HPDE6-E6E7 (cell line): ENCODE data around the gene PDE1C.
A peak's percentile ranks its signal among the peaks of the same experiment; 100 is the strongest.

Experiments used
- DNase-seq: peaks from one replicate; pipeline ENCODE4 v3.0.0; 2011; ENCODE audit warnings: missing footprints; ENCODE audit errors: extremely low spot score

The PDE1C gene

GRCh38 chr7:31892099-31892829 lies 177.9 kb downstream of the PDE1C start:
- DNase-seq, result no peak

DNA sequence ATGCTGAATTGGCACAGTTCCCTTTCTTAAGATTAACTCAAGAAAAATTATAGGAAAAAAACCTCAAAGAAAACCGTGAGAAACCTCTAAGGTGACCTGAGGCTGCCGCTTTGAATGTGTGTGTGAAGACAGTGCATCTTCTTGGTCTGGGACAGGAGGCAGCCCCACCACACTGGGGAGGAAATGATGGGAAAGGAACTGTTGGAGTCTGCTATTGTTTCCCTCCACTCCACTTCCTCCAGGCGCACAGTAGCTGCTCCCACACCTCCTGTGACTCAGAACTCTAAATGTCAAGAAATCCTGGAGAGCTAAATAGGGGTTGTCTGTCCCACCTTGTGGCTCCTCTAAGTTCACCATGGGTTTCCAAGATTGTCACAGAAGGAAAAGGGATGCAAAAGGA lies 179.4 kb downstream of the PDE1C start:
- DNase-seq, result no peak

GRCh38 chr7:31890198-31890597 lies 180.0 kb downstream of the PDE1C start:
- DNase-seq, result peak; percentile 64

GRCh38 chr7:31887006-31887405 lies 183.2 kb downstream of the PDE1C start:
- DNase-seq, result no peak

DNA sequence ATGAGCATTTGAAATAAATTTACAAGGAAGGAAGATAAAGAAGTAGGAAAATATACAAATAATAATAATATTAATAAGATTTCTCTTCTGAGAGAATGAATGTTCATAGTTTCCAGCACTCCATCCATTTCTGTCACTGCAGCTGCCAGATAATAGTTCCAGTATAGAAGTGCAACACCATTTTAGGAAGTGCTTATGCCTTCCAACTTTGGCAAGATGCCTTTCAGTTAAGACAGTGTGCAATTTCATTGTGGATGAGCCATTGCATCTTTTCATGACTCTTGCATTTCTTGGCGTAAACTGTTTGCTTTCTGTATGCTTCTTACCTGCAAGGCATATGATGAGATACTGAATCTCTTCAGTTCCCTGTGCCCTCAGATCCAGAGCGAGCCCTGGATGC lies 185.0 kb downstream of the PDE1C start:
- no peak for DNase-seq

- DNase-seq, result peak; percentile 27
These were observed 186.4 kb downstream of the PDE1C start for GRCh38 chr7:31883761-31884164.

GRCh38 chr7:31882187-31882586 lies 188.0 kb downstream of the PDE1C start:
- DNase-seq, result no peak

DNA sequence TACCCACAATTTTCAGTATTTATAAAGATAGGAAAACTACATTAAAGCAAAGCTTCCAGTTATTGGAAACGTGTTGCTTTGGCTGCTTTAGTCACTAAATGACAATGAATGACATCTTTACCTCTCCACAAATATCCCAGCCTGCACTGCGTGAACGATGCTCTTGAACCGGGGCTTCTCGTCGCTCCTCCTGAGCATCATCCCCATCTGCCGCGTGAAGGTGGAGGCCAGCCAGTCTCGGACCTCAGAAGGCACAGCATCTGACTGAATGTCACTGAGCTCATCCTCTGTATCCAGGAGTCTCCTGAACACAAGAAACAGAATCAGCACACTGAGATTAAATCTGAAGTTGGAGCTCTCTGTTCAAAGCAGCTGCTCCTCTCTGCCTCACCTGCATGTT lies 191.3 kb downstream of the PDE1C start:
- no peak for DNase-seq

DNA sequence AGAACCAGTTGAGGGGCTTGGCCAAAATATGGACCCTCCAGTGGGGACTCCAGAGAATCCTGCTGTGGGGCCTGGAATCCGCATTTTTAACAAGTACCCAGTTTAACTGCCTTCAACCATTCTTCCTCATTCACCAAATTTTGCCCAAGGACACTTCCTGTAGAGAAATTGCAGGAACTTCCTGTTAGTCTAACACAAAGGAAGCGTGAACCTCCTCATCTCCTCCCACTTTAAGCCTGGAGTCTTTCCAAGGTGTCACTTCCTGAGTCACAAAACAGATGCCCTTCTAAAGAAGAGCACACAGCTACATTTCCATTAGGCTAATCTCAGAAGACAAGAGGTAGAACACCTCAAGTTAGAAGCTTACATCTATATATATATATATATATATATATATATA lies 194.8 kb downstream of the PDE1C start:
- DNase-seq, result no peak

- DNase-seq, result no peak
These were observed 195.4 kb downstream of the PDE1C start for GRCh38 chr7:31874631-31875386.

- DNase-seq, result no peak
These were observed 196.2 kb downstream of the PDE1C start for GRCh38 chr7:31873816-31874597.

DNA sequence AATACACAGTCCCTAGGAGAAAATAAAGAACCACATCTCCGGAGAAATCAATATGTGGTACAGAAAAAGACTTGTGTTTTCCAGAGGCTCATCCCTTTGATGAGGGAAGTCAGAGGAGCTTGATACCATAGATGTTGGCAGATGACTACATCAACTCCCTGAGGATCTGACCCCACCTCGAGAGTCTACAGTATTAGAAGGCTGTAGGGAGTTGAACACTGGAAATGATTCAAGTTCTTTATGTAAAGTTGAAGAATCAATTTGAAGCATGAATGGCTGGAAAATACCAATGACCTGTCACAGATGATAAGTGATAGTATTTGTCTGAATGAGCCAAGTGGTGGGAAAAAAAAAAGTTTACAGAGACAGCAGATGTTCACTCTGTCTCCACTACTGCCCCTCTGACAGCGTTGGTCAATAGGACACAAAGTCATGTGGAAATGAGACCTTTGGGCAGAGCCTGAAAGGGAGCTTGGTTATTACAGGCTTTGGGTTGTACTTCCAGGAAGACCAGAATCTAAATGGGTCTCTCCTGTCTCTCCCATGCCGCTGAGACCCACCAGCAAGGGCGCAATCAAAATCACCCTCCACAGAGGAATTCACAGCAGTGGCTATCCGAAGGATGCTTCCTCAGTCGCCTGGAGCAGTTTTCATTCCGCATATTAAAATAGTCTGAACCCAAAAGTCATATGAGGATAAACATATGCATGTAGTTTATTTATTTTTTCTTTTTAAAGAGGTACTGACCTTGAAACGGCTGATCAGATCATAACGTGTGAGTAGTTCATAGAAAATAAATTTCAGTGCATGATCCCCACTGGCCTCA lies 197.4 kb downstream of the PDE1C start:
- DNase-seq, result no peak

- no peak for DNase-seq
These were observed 205.6 kb downstream of the PDE1C start for GRCh38 chr7:31864646-31865045.

GRCh38 chr7:31860925-31861324 lies 209.3 kb downstream of the PDE1C start:
- DNase-seq, result no peak

DNA sequence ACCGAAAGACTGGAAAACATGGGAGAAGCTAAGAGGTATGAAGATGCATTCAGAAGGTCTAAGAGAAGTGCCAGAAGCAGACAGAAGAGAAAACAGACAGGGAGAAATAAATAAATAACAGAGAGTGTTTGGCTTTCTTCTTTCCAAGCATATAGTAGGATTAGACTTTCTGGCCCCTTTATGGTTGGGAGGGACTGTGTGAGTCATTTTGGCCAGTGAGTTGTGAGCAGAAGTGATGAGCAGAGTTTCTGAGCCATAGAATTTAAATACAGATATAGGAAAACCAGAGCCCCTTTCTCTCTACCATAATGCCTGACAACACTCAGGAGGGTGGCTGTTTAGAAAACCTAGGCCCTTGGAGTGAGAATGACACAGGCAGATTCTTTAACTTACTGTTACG lies 212.2 kb downstream of the PDE1C start:
- no peak for DNase-seq

GRCh38 chr7:31857172-31857571 lies 213.0 kb downstream of the PDE1C start:
- DNase-seq, result no peak

DNA sequence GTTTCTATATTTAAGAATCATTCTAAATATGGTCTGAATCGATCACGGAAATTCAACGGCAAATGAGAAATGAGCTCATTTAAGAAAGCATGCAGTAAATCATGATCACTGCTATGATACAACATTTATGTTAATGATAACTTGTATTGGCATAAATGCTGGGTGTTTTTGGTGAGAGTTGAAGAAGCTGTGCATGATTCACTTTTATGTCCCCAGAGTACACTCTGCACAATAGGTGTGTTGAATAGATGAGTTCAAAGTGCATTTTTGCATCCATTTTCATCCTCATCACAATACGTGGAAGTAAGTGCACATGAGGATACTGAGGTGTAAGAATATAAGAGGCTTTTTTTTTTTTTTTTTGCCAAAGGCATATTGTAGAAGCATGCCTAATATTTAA lies 213.9 kb downstream of the PDE1C start:
- DNase-seq, result no peak

DNA sequence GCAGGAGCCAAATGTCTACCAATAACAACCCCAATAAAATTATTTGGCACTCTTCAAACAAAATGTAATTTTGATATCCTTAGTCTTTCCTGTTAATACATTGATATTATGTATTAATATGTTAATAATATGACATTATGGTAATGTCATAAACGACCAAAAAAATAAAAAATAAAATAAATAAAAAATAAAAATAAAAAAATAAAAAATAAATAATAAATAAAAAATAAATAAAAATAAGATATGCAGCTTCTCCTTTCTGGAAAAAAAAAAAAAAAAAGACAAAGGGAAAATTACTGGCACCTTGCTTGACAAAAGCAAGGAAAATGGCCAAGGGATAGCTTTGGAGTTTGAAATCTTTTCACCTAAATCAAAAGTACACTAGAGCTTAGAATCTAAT lies 214.7 kb downstream of the PDE1C start:
- no peak for DNase-seq

GRCh38 chr7:31853380-31853779 lies 216.8 kb downstream of the PDE1C start:
- DNase-seq, result no peak

- DNase-seq, result no peak
These were observed 217.7 kb downstream of the PDE1C start for GRCh38 chr7:31852462-31852861.

- DNase-seq, result no peak
These were observed 219.1 kb downstream of the PDE1C start for GRCh38 chr7:31851119-31851518.

GRCh38 chr7:31850601-31851000 lies 219.6 kb downstream of the PDE1C start:
- no peak for DNase-seq
